Tibial artery (tissue), 4 donors: ENCODE results near the gene TMEM203.
A peak's percentile ranks its signal among the peaks of the same experiment; 100 is the strongest.

ENCODE experiments used
- DNase-seq, 2 donors: peaks; one replicate each; pipeline ENCODE4 v3.0.0-alpha.2; 2019
- H3K27ac ChIP-seq, 2 donors: fragments of 200-600 bp; sonication (generic) in 1 of 2; 1 replicate in 1 of 2; 2 replicates in 1 of 2; pipeline ENCODE4 v1.5.1; 2018 to 2019; ENCODE audit warnings: mild to moderate bottlenecking in 1 of 2
- H3K27me3 ChIP-seq, 2 donors: fragments of 200-600 bp; sonication (generic) in 1 of 2; one replicate each; pipeline versions ENCODE4 v1.5.1 to v1.6.0; 2016 to 2019
- H3K36me3 ChIP-seq, 3 donors: fragments of 200-600 bp; sonication (generic) in 2 of 3; one replicate each; pipeline ENCODE4 v1.5.1; 2016 to 2019; ENCODE audit warnings: mild to moderate bottlenecking in 2 of 3
- H3K4me1 ChIP-seq, 4 donors: fragments of 200-600 bp; sonication (generic) in 2 of 4; 1 replicate in 3 of 4; 2 replicates in 1 of 4; pipeline ENCODE4 v1.5.1; 2016 to 2019
- H3K4me3 ChIP-seq, 2 donors: fragments of 200-600 bp; sonication (generic) in 1 of 2; 1 replicate in 1 of 2; 2 replicates in 1 of 2; pipeline ENCODE4 v1.5.1; 2018 to 2019; ENCODE audit warnings: mild to moderate bottlenecking in 2 of 2
- H3K9me3 ChIP-seq, 3 donors: fragments of 200-600 bp; sonication (generic) in 1 of 3; one replicate each; pipeline ENCODE4 v1.5.1; 2016 to 2019
- intact Hi-C: fragments of 100-400 bp; cut with DNase I; formaldehyde crosslinking; loops from one replicate; pipeline ENCODE4 v1.15.0; 2023; ENCODE audit warnings: low total_unique reads
- TF ChIP-seq, protein P1 (sequence below), 2 experiments: fragments of 200-600 bp in 1 of 2; fragments of 450-650 bp in 1 of 2; IDR thresholded peaks; one replicate each; pipeline ENCODE4 v1.5.1; 2017 to 2019; ENCODE audit warnings: antibody characterized with exemption in 2 of 2, mild to moderate bottlenecking in 1 of 2, moderate library complexity in 1 of 2

Gene TMEM203

GRCh38 chr9:137179761-137180160, 25.7 kb downstream of the TMEM203 start:
- Histone ChIP-seq H3K4me3 (no peak overlapping the region), H3K27me3 (no peaks in the 10 kb centered on the region), H3K36me3 (peaks cover 53 to 81% (median 61%) of the 10 kb centered on the region in 3 donors), H3K4me1 (no peaks in the 10 kb centered on the region), H3K27ac (no peak overlapping the region), H3K9me3 (no peaks in the 10 kb centered on the region)
- TF ChIP-seq, protein P1, sequence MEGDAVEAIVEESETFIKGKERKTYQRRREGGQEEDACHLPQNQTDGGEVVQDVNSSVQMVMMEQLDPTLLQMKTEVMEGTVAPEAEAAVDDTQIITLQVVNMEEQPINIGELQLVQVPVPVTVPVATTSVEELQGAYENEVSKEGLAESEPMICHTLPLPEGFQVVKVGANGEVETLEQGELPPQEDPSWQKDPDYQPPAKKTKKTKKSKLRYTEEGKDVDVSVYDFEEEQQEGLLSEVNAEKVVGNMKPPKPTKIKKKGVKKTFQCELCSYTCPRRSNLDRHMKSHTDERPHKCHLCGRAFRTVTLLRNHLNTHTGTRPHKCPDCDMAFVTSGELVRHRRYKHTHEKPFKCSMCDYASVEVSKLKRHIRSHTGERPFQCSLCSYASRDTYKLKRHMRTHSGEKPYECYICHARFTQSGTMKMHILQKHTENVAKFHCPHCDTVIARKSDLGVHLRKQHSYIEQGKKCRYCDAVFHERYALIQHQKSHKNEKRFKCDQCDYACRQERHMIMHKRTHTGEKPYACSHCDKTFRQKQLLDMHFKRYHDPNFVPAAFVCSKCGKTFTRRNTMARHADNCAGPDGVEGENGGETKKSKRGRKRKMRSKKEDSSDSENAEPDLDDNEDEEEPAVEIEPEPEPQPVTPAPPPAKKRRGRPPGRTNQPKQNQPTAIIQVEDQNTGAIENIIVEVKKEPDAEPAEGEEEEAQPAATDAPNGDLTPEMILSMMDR (IDR thresholded peaks at IDR 0.05), result no peak
- no peak for DNase-seq
- intact Hi-C loops, result no loop called here

DNA sequence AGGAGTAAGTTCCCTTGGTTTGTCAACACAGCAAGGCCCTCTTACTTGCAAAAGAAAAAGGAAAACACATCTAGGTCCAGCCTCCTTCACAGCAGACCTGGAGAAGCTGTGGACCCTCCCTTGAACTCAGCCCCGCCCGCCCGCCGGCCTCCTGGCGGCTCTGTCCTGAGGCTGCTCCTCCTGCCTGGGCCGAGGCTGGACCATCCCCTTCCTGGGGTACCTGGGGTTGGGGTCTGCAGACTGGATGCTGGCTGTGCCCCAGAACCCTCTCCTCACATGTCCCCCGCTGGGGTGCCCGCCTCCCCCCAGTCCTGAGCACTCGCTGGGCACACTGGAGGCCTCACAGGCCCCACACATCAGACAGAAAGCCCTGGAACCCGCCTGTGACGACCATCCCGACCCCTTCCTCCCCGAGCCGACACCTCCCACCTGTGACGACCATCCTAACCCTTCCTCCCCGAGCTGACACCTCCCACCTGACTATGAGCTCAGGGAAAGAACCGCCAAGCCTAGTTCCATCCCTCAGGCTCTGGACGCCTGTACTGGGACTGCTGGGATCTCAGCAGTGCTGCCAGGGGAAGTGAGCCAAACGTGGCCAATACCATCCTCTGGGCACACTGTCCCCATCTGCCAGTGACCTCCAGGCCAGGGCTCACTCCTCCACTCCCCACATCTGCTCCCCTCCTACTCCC, 26.4 kb downstream of the TMEM203 start:
- Histone ChIP-seq H3K4me1 (no peaks in the 10 kb centered on the region), H3K36me3 (peaks cover 46 to 74% (median 54%) of the 10 kb centered on the region in 3 donors), H3K27ac (no peak overlapping the region), H3K4me3 (no peak overlapping the region), H3K9me3 (no peaks in the 10 kb centered on the region), H3K27me3 (no peaks in the 10 kb centered on the region)
- no peak for DNase-seq
- TF ChIP-seq, protein P1 (IDR thresholded peaks at IDR 0.05), result no peak
- intact Hi-C loops, result no loop called here

DNA sequence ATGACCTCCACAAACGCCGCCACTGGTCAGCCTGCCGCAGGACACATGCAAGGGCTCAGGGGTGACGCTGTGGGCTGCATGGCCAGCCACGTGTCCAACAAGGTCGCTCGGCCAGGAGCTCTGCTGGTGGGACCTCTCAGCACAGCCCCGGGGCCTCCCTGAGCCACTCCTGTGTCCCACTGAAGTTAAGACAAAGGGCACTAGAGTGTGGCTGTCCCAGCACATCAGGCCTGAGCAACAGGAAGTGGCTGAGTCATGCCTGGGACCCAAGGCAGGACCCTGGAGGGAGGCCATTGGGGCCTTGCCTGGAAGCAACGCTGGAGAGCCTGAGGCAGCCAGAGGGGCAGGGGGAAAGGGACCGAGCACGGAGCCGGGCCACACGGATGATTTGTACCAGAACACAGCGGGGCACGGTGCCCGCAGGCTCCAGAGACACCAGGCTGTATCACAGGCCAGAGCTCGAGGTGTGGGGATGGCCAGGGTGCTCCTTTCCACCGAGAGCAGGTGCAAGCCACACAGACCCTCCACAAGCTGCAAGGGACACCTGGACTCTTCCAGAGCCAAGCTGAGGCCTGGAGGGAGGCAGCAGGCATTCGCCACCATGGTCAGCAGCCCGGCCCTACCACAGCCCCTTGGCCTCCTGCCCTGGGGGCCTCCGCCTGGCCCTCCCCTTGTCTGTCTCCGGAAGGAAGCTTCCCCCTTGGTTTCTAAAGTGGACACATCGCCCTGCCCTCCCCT, 27.1 kb downstream of the TMEM203 start:
- intact Hi-C loops, result no loop called here
- Histone ChIP-seq H3K9me3 (no peaks in the 10 kb centered on the region), H3K27me3 (peaks cover 0 to under 1% of the 10 kb centered on the region in 2 donors), H3K27ac (no peak overlapping the region), H3K4me1 (no peaks in the 10 kb centered on the region), H3K36me3 (peaks cover 39 to 67% (median 47%) of the 10 kb centered on the region in 3 donors), H3K4me3 (no peak overlapping the region)
- no peak for DNase-seq
- TF ChIP-seq, protein P1 (IDR thresholded peaks at IDR 0.05), result no peak

GRCh38 chr9:137176302-137177182, 28.9 kb downstream of the TMEM203 start:
- Histone ChIP-seq H3K27me3 (peaks cover 0 to 17% of the 10 kb centered on the region in 2 donors), H3K27ac (no peak overlapping the region), H3K4me3 (no peak overlapping the region), H3K9me3 (no peaks in the 10 kb centered on the region), H3K36me3 (peaks cover 23 to 49% (median 29%) of the 10 kb centered on the region in 3 donors), H3K4me1 (peaks cover 0 to 8% (median 0%) of the 10 kb centered on the region in 4 donors)
- no peak for DNase-seq
- TF ChIP-seq, protein P1 (IDR thresholded peaks at IDR 0.05), result peak in 1 of 2 experiments; percentile 26
- intact Hi-C loops, result no loop called here

DNA sequence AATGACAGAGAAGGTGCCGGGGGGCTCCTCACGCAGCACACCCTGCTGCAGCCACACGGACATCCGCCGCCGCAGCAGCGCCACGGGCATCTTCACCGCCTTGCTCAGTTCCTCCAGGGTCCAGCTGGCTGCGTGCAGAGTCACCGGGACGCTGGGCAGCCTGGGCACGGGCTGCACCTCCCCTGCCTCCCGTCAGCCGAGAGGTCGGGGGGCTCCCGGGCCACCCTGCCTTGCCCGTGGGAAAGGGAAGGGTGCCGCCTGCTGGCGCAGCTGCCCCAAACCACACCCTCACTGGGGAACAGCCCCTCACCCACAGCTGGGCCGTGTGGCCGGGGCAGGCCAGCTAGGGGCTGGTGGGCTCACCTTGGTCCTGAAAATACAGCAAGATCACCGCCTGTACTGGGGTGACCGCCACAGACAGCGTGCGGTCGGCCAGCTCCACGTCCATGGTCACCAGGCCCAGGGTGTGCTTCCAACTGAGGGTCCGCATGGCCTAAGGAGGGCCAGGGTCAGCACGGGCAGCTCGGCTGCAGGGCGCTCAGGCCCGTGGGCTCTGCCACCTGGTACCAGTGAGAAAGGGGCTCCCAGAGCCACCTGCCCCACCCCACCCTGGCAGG, 30.0 kb downstream of the TMEM203 start:
- Histone ChIP-seq H3K4me1 (peaks cover 0 to 12% (median 0%) of the 10 kb centered on the region in 4 donors), H3K27ac (no peak overlapping the region), H3K9me3 (no peaks in the 10 kb centered on the region), H3K27me3 (peaks cover 0 to 28% of the 10 kb centered on the region in 2 donors), H3K4me3 (no peak overlapping the region), H3K36me3 (peaks cover 12 to 38% (median 18%) of the 10 kb centered on the region in 3 donors)
- DNase-seq, result no peak
- intact Hi-C loops, result no loop called here
- TF ChIP-seq, protein P1 (IDR thresholded peaks at IDR 0.05), result no peak
